Transverse colon (tissue), 4 donors: ENCODE results near the gene R3HDM4. TPM values are rescaled to one million over a fixed set of nuclear protein-coding genes. Genes with fewer than 3 reads are reported as not detected.
A peak's percentile ranks its signal among the peaks of the same experiment; 100 is the strongest.

ENCODE experiments used
- DNase-seq: peaks from one replicate; pipeline ENCODE4 v3.0.0-alpha.2; 2019
- H3K27ac ChIP-seq, 4 donors: fragments of 200-600 bp; sonication (generic); 2 replicates each; pipeline ENCODE4 v1.5.1; 2016 to 2018; ENCODE audit warnings: inconsistent platforms in 4 of 4
- H3K27me3 ChIP-seq: fragments of 200-600 bp; sonication (generic); 2 replicates; pipeline ENCODE4 v1.5.1; 2017; ENCODE audit warnings: inconsistent platforms
- H3K36me3 ChIP-seq, 4 donors: fragments of 200-600 bp; sonication (generic); 2 replicates each; pipeline ENCODE4 v1.5.1; 2017 to 2019; ENCODE audit warnings: inconsistent platforms in 4 of 4
- H3K4me1 ChIP-seq, 4 donors: fragments of 200-600 bp; sonication (generic); 2 replicates each; pipeline ENCODE4 v1.5.1; 2017 to 2020; ENCODE audit warnings: inconsistent platforms in 4 of 4
- H3K4me3 ChIP-seq, 4 donors: fragments of 200-600 bp; sonication (generic); 1 replicate in 1 of 4; 2 replicates in 3 of 4; pipeline versions ENCODE4 v1.5.1 to v1.6.1; 2017 to 2019; ENCODE audit warnings: inconsistent platforms in 4 of 4
- H3K9me3 ChIP-seq, 2 donors: fragments of 200-600 bp; sonication (generic); 2 replicates each; pipeline ENCODE4 v1.5.1; 2017 to 2019; ENCODE audit warnings: inconsistent platforms in 2 of 2
- EP300 ChIP-seq: sonication (generic); formaldehyde crosslinking; IDR thresholded peaks from one replicate; pipeline ENCODE4 v1.6.1; 2017; ENCODE audit warnings: antibody characterized with exemption, low read depth
- POLR2A ChIP-seq: fragments of 450-650 bp; IDR thresholded peaks from one replicate; pipeline ENCODE4 v1.6.1; 2016; ENCODE audit warnings: antibody characterized with exemption, mild to moderate bottlenecking, moderate library complexity
- POLR2AphosphoS5 ChIP-seq, 3 donors: sonication (generic); formaldehyde crosslinking; IDR thresholded peaks; one replicate each; pipeline ENCODE4 v1.6.1; 2016; ENCODE audit warnings: antibody characterized with exemption in 3 of 3
- WGBS, 2 donors: methylation state at CpG; one replicate each; pipeline ENCODE4 v1.1.5; 2018; ENCODE audit warnings: low coverage in 1 of 2; 5-methylcytosine and 5-hydroxymethylcytosine counted together
- in situ Hi-C, 4 donors: fragments of 200-750 bp; cut with MboI; loops; one replicate each; pipeline versions ENCODE4 v1.15.0 to v1.15.1; 2017; ENCODE audit warnings: low sequenced_read_pairs in 3 of 4, low pct_ligation_motif_present in 1 of 4, low pct_unique_long_range_greater_than_20kb in 1 of 4
- intact Hi-C: fragments of 100-400 bp; cut with DNase I; formaldehyde crosslinking; loops from one replicate; pipeline ENCODE4 v1.15.1; 2023; ENCODE audit warnings: low total_unique reads
- total RNA-seq, 4 donors: library from RNA; depleted of rRNA; stranded (reverse); fragments of >200 nt; gene quantifications; one replicate each; pipeline ENCODE4 v1.1.0, GENCODE V29; 2016
- TF ChIP-seq, protein P1 (sequence below), 5 experiments: fragments of 200-600 bp in 3 of 5; fragments of 450-650 bp in 2 of 5; sonication (generic) in 3 of 5; IDR thresholded peaks; 1 replicate in 2 of 5; 2 replicates in 3 of 5; pipeline ENCODE4 v1.5.1; 2016 to 2017; ENCODE audit warnings: antibody characterized with exemption in 5 of 5, inconsistent platforms in 3 of 5, mild to moderate bottlenecking in 2 of 5, moderate library complexity in 1 of 5

R3HDM4 gene
- total RNA-seq, 4 donors from 2014 or later: 43.8 to 49.4 (median 46.7) TPM

DNA sequence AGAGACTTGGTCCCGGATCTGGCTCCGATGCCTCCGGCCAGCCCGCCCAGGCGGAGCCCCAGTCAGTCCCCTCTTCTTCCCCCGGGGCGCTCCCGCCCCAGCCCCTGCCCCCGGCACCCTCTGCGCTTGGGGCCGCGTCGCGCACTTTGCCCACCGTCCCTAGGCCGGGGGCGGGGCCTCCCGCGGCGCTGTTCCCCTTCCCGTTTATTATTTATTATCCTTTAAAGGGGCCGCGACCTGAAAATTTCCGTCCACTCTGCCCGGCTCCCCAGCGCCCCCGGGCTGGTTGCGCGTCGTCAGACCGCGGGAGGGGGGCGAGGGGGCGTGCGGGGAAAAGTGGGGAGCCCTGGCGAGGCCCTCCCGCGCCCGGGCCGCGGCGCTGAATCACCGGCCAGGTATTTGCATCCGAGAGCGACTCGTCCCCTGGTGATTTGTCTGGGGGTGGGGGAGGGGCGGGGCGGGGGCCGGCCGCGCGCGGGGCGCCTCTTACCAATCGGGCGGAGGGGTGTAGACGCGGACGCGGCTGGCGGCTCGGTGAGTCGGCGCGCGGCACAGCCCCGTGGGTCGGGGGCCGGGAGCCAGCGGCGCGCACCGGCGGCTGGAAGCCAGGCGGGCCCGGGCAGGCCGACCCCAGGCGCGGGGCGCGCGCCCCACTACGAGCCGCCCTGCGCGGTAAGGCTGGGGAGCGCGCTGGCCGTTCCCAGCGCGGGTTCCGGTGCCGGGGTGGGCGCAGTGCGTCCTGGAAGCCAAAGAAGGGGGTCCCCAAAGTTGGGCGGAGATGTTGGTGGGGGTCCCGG lies 12.7 kb upstream of the R3HDM4 start, which contains the start of gene ARID3A:
TSS of gene ARID3A (plus strand) at position 510 of the 797 bp plus-strand sequence. CDS start 3,494 bp downstream, outside the sequence.
- peak; percentile 80 for DNase-seq
- TF ChIP-seq POLR2A: no peak
- TF ChIP-seq, protein P1, sequence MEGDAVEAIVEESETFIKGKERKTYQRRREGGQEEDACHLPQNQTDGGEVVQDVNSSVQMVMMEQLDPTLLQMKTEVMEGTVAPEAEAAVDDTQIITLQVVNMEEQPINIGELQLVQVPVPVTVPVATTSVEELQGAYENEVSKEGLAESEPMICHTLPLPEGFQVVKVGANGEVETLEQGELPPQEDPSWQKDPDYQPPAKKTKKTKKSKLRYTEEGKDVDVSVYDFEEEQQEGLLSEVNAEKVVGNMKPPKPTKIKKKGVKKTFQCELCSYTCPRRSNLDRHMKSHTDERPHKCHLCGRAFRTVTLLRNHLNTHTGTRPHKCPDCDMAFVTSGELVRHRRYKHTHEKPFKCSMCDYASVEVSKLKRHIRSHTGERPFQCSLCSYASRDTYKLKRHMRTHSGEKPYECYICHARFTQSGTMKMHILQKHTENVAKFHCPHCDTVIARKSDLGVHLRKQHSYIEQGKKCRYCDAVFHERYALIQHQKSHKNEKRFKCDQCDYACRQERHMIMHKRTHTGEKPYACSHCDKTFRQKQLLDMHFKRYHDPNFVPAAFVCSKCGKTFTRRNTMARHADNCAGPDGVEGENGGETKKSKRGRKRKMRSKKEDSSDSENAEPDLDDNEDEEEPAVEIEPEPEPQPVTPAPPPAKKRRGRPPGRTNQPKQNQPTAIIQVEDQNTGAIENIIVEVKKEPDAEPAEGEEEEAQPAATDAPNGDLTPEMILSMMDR (IDR thresholded peaks at IDR 0.05): no peak
- TF ChIP-seq EP300: no peak
- peak in 2 of 3 donors; percentile 19 to 29 for TF ChIP-seq POLR2AphosphoS5 (IDR thresholded peaks at IDR 0.05)
- Histone ChIP-seq H3K27ac (peak within 1 kb of the TSS; percentile 89 to 92 (median 91)), H3K4me1 (peaks cover 0 to 30% (median 23%) of the 10 kb centered on the region in 4 donors), H3K4me3 (peak within 1 kb of the TSS; percentile 85 to 99 (median 88)), H3K27me3 (peaks cover 8% of the 10 kb centered on the region), H3K36me3 (no peaks in the 10 kb centered on the region), H3K9me3 (no peaks in the 10 kb centered on the region)
- WGBS, 2 donors: 1% methylated on average over 41 of the region's 97 CpGs; no CpG with 5 or more reads in 1 of the 2 donors
- intact Hi-C loops (loop anchor here (10.0 kb wide), 1 partner anchor 179 kb away; the partner anchor contains the start of gene GPX4), in situ Hi-C loops (loop anchor here in 3 of 4 donors (10.0 kb wide), 3 partner anchors 59 to 161 kb away; partner anchors contain the start of genes CFD (in 1 of the 3), ELANE (in 1 of the 3) and WDR18 (in 1 of the 3))

GRCh38 chr19:925087-925525 lies 12.1 kb upstream of the R3HDM4 start:
- Histone ChIP-seq H3K4me1 (peaks cover 0 to 36% (median 29%) of the 10 kb centered on the region in 4 donors), H3K27ac (peak overlapping the region; percentile 89 to 92 (median 91)), H3K27me3 (peaks cover 14% of the 10 kb centered on the region), H3K36me3 (no peaks in the 10 kb centered on the region), H3K4me3 (peak overlapping the region; percentile 85 to 99 (median 88)), H3K9me3 (no peaks in the 10 kb centered on the region)
- intact Hi-C loops (loop anchor here (10.0 kb wide), 1 partner anchor 180 kb away; the partner anchor contains the start of gene GPX4), in situ Hi-C loops (loop anchor here in 3 of 4 donors (10.0 kb wide), 3 partner anchors 60 to 160 kb away; partner anchors contain the start of genes CFD (in 1 of the 3), ELANE (in 1 of the 3) and WDR18 (in 1 of the 3))
- WGBS, 2 donors: 0 to 1% methylated on average over 8 to 14 of the region's 39 CpGs
- peak; percentile 63 for DNase-seq
- TF ChIP-seq EP300 (no peak), POLR2AphosphoS5 (IDR thresholded peaks at IDR 0.05) (no peak), POLR2A (no peak)
- TF ChIP-seq, protein P1 (IDR thresholded peaks at IDR 0.05): no peak

GRCh38 chr19:924553-925086 lies 11.6 kb upstream of the R3HDM4 start:
- peaks cover 0 to 41% (median 34%) of the 10 kb centered on the region in 4 donors for H3K4me1 ChIP-seq
- no peak for DNase-seq

More at GRCh38 chr19:924553-925086, 11.6 kb upstream of the R3HDM4 start:
- intact Hi-C loops: loop anchor here (10.0 kb wide), 1 partner anchor 180 kb away; the partner anchor contains the start of gene GPX4
- peak overlapping the region; percentile 89 to 92 (median 91) for H3K27ac ChIP-seq
- 12% methylated on average over 15 of the region's 31 CpGs; no CpG with 5 or more reads in 1 of the 2 donors for WGBS, 2 donors
- in situ Hi-C loops: loop anchor here (5.0 to 10.0 kb wide), 5 partner anchors 58 to 160 kb away; partner anchors contain the start of genes WDR18 (in 4 of the 4), CFD (in 3 of the 4) and ELANE (in 1 of the 4)
- peaks cover 19% of the 10 kb centered on the region for H3K27me3 ChIP-seq
- no peaks in the 10 kb centered on the region for H3K9me3 ChIP-seq
- H3K36me3 ChIP-seq: no peaks in the 10 kb centered on the region
- TF ChIP-seq POLR2A: no peak
- no peak for TF ChIP-seq EP300
- TF ChIP-seq, protein P1 (IDR thresholded peaks at IDR 0.05): no peak
- no peak for TF ChIP-seq POLR2AphosphoS5 (IDR thresholded peaks at IDR 0.05)
- H3K4me3 ChIP-seq: peak overlapping the region; percentile 85 to 99 (median 88)
